HepG2 (cell line): ENCODE measurements around the gene SIRT6. TPM values are rescaled to one million over a fixed set of nuclear protein-coding genes. Genes with fewer than 3 reads are reported as not detected.
A peak's percentile ranks its signal among the peaks of the same experiment; 100 is the strongest.
"Not testable (repeated sequence)": the region's sequence is repeated elsewhere in the genome, so short reads cannot be mapped to it uniquely, and the experiment has no call there.

Source experiments
- ATAC-seq: fragments of 200-7000 bp; cut with Tn5 transposase; 3 replicates; pipeline ENCODE4 v1.9.1; 2020; ENCODE audit warnings: mild to moderate bottlenecking, moderate library complexity
- BruUV-seq: library from RNA; stranded (reverse); fragments of 400-500 nt; replicated peaks from 2 replicates; lab custom pipeline; 2021; lab: Mats Ljungman, UMichigan
- CTCF ChIA-PET: fragments of 300-600 bp; formaldehyde crosslinking; extraction: SDS; loops from one replicate; lab custom pipeline; 2021; ENCODE audit warnings: low total read pairs, inconsistent platforms, low intra/inter-chr PET ratio; lab: Yijun Ruan, JAX
- POLR2A ChIA-PET: fragments of 350-600 bp; sonication (Branson Sonifier 250); formaldehyde crosslinking; loops from one replicate; lab custom pipeline; 2020; ENCODE audit warnings: antibody characterized with exemption, inconsistent platforms; lab: Yijun Ruan, JAX
- DNase-seq: peaks from one replicate; pipeline ENCODE4 v3.0.0-alpha.2; 2015; ENCODE audit warnings: low spot score
- FAIRE-seq: peaks from 3 replicates; lab custom pipeline; 2011; peaks lifted over from hg19 to GRCh38; lab: Jason Lieb, UNC
- H2AFZ ChIP-seq: one replicate; pipeline ENCODE4 v1.6.1; 2011; ENCODE audit warnings: low read length, inconsistent platforms
- H3K27ac ChIP-seq: fragments of 300-600 bp; 3 replicates; pipeline ENCODE4 v1.8.0; 2011; ENCODE audit warnings: mixed run types, mild to moderate bottlenecking, mixed read lengths, low read length, inconsistent platforms; ENCODE audit not compliant: insufficient read depth; ENCODE audit errors: extremely low read length
- H3K27me3 ChIP-seq, 2 experiments: fragments of 200-600 bp in 1 of 2; 2 replicates in 1 of 2; 3 replicates in 1 of 2; pipeline versions ENCODE4 v1.6.0 to v1.8.0; 2011; ENCODE audit warnings: low read length in 2 of 2, mild to moderate bottlenecking in 2 of 2, moderate library complexity in 2 of 2, inconsistent platforms in 1 of 2; ENCODE audit not compliant: insufficient read depth in 2 of 2, control insufficient read depth in 1 of 2
- H3K36me3 ChIP-seq, 2 experiments: fragments of 200-600 bp in 1 of 2; replicated peaks in 1 of 2; 2 replicates in 1 of 2; 3 replicates in 1 of 2; pipeline versions ENCODE4 v1.5.1 to v1.8.0; 2011; ENCODE audit warnings: low read length in 2 of 2, inconsistent platforms in 1 of 2; ENCODE audit not compliant: insufficient read depth in 2 of 2, control insufficient read depth in 1 of 2
- H3K4me1 ChIP-seq: 2 replicates; pipeline ENCODE4 v1.5.1; 2012; ENCODE audit warnings: low read length, inconsistent platforms; ENCODE audit not compliant: insufficient read depth
- H3K4me2 ChIP-seq: 2 replicates; pipeline ENCODE4 v1.6.0; 2011; ENCODE audit warnings: low read depth, low read length, inconsistent platforms
- H3K4me3 ChIP-seq, 3 experiments: fragments of 200-600 bp in 1 of 3; sonication (generic), shearing (Covaris generic) in 1 of 3; replicated peaks in 1 of 3; 2 replicates each; pipeline ENCODE4 v1.5.1; 2011 to 2016; ENCODE audit warnings: low read length in 3 of 3, inconsistent platforms in 2 of 3, low read depth in 2 of 3, mild to moderate bottlenecking in 2 of 3, control low read depth in 1 of 3, mixed read lengths in 1 of 3; ENCODE audit not compliant: insufficient read depth in 1 of 3
- H3K79me2 ChIP-seq: one replicate; pipeline ENCODE4 v1.6.1; 2011; ENCODE audit warnings: low read length, inconsistent platforms; ENCODE audit not compliant: insufficient read depth
- H3K9ac ChIP-seq: 2 replicates; pipeline ENCODE4 v1.6.0; 2011; ENCODE audit warnings: mild to moderate bottlenecking, low read depth, low read length, inconsistent platforms; ENCODE audit not compliant: insufficient read depth
- H3K9me3 ChIP-seq: 2 replicates; pipeline ENCODE4 v1.5.1; 2012; ENCODE audit warnings: mild to moderate bottlenecking, low read length
- H4K20me1 ChIP-seq: 2 replicates; pipeline ENCODE4 v1.6.0; 2011; ENCODE audit warnings: inconsistent platforms, mild to moderate bottlenecking, low read length, moderate library complexity; ENCODE audit not compliant: insufficient read depth
- HNF4A ChIP-seq: sonication (generic); formaldehyde crosslinking; IDR thresholded peaks from 2 replicates; pipeline ENCODE4 v1.4.0; 2020; ENCODE audit warnings: missing genetic modification reagents
- HNF4G ChIP-seq, 2 experiments: sonication (generic) in 1 of 2; formaldehyde crosslinking in 1 of 2; IDR thresholded peaks; 2 replicates each; pipeline versions ENCODE4 v1.4.0 to v1.6.1; 2011 to 2020; ENCODE audit warnings: borderline replicate concordance in 2 of 2, low read depth in 2 of 2, mild to moderate bottlenecking in 2 of 2, low read length in 1 of 2, missing genetic modification reagents in 1 of 2, moderate library complexity in 1 of 2
- IKZF1 ChIP-seq: fragments of 450-650 bp; IDR thresholded peaks from 2 replicates; pipeline ENCODE4 v1.7.1; 2016
- IKZF4 ChIP-seq: sonication (generic); formaldehyde crosslinking; IDR thresholded peaks from 2 replicates; pipeline ENCODE4 v1.5.1; 2020; ENCODE audit warnings: borderline replicate concordance, mild to moderate bottlenecking, low read depth, missing genetic modification reagents; ENCODE audit errors: not compliant biosample characterization
- KDM3A ChIP-seq: IDR thresholded peaks from 2 replicates; pipeline ENCODE4 v1.6.1; 2018; ENCODE audit warnings: low read depth, missing compliant biosample characterization
- MLX ChIP-seq: IDR thresholded peaks from 2 replicates; pipeline ENCODE4 v1.6.1; 2016
- NR0B2 ChIP-seq: sonication (generic); formaldehyde crosslinking; IDR thresholded peaks from 2 replicates; pipeline ENCODE4 v1.4.0; 2020; ENCODE audit warnings: mild to moderate bottlenecking, missing genetic modification reagents
- PBX3 ChIP-seq: sonication (generic); formaldehyde crosslinking; IDR thresholded peaks from 2 replicates; pipeline ENCODE4 v1.8.1; 2023; ENCODE audit warnings: missing genetic modification reagents, inconsistent platforms, borderline replicate concordance
- RAD51 ChIP-seq: fragments of 450-650 bp; IDR thresholded peaks from 2 replicates; pipeline ENCODE4 v1.6.1; 2016; ENCODE audit warnings: borderline replicate concordance
- RARG ChIP-seq: sonication (generic); formaldehyde crosslinking; IDR thresholded peaks from 2 replicates; pipeline ENCODE4 v1.4.0; 2020; ENCODE audit warnings: low read depth, mild to moderate bottlenecking, missing genetic modification reagents
- ZBTB38 ChIP-seq: sonication (generic); formaldehyde crosslinking; IDR thresholded peaks from 2 replicates; pipeline ENCODE4 v1.5.1; 2020; ENCODE audit warnings: mild to moderate bottlenecking, missing genetic modification reagents
- ZMAT3 ChIP-seq: sonication (generic); formaldehyde crosslinking; conservative IDR thresholded peaks from 2 replicates; pipeline ENCODE4 v1.7.0; 2021; ENCODE audit warnings: missing genetic modification reagents
- ZNF160 ChIP-seq: sonication (generic); formaldehyde crosslinking; IDR thresholded peaks from 2 replicates; pipeline ENCODE4 v1.8.0; 2022; ENCODE audit warnings: mild to moderate bottlenecking, inconsistent platforms, missing genetic modification reagents
- ZNF772 ChIP-seq: sonication (generic); formaldehyde crosslinking; IDR thresholded peaks from 2 replicates; pipeline ENCODE4 v1.5.0; 2020; ENCODE audit warnings: mild to moderate bottlenecking, missing genetic modification reagents
- WGBS: methylation state at CpG from one replicate; pipeline ENCODE4 v1.1.6; 2017; ENCODE audit warnings: low lambda C conversion rate; 5-methylcytosine and 5-hydroxymethylcytosine counted together
- in situ Hi-C: cut with HindIII; loops from 2 replicates; pipeline ENCODE4 v1.10.0; 2017; ENCODE audit warnings: low pct_unique_long_range_greater_than_20kb; ENCODE audit not compliant: extremely low pct_ligation_motif_present
- intact Hi-C: fragments of 100-400 bp; cut with micrococcal nuclease; formaldehyde crosslinking; loops from one replicate; pipeline ENCODE4 v1.10.0; 2022; ENCODE audit not compliant: unreplicated experiment
- polyA plus RNA-seq, 8 experiments: library from polyadenylated mRNA; depleted of rRNA in 3 of 8; stranded (reverse) in 7 of 8; unstranded in 1 of 8; fragments of >200 nt; fragmentation: Illumina TruSeq in 4 of 8; extraction: Trizol in 4 of 8; gene quantifications; 2 replicates each; pipeline versions ENCODE4 v1.2.1 to v1.2.3, GENCODE V29; 2011 to 2016; ENCODE audit warnings: low read depth in 4 of 8, missing spikeins in 1 of 8, mixed read lengths in 1 of 8; ENCODE audit not compliant: insufficient read depth in 1 of 8
- total RNA-seq, 5 experiments: library from RNA; depleted of rRNA; stranded (reverse); fragments of >200 nt; fragmentation: Illumina TruSeq; extraction: Trizol; gene quantifications; 2 replicates each; pipeline ENCODE4 v1.2.3, GENCODE V29; 2016; ENCODE audit warnings: low read depth in 1 of 5

Gene SIRT6
- total and polyA plus RNA-seq, 2 of the 13 experiments (the other 11 are each of a cell fraction or from before 2014, with no cell fraction given): 11.0 to 18.4 TPM

GRCh38 chr19:4135386-4135785 lies 47.0 kb downstream of the SIRT6 start:
- H3K4me3 ChIP-seq, H3K4me2 ChIP-seq, H3K27ac ChIP-seq, BruUV-seq, H3K9ac ChIP-seq, H4K20me1 ChIP-seq, H3K27me3 ChIP-seq, ATAC-seq, H3K36me3 ChIP-seq, CTCF ChIA-PET, H3K79me2 ChIP-seq, FAIRE-seq, H2AFZ ChIP-seq, H3K9me3 ChIP-seq, in situ Hi-C loops, POLR2A ChIA-PET, DNase-seq: not testable (repeated sequence)
- H3K4me1 ChIP-seq: peaks cover 64% of the 10 kb centered on the region
- intact Hi-C loops: loop anchor here (10.0 kb wide), 1 partner anchor 131 kb away; the partner anchor contains the start of gene PIAS4
- WGBS: 93% methylated on average over 9 of the region's 9 CpGs

- DNase-seq (no peak), ATAC-seq (no peak), FAIRE-seq (no peak)
- Histone ChIP-seq H3K4me3 (no peak overlapping the region), H3K4me1 (peaks cover 62% of the 10 kb centered on the region), H3K4me2 (0 out of 2 replicates have a peak overlapping the region, but pooled peaks have one; percentile 29), H2AFZ (peak overlapping the region; percentile 32), H3K9ac (no peak overlapping the region), H3K9me3 (no peaks in the 10 kb centered on the region), H4K20me1 (no peaks in the 10 kb centered on the region), H3K27me3 (no peaks in the 10 kb centered on the region), H3K36me3 (no peaks in the 10 kb centered on the region), H3K27ac (no peak overlapping the region), H3K79me2 (no peaks in the 10 kb centered on the region)
- intact Hi-C loops: loop anchor here (10.0 kb wide), 1 partner anchor 130 kb away; the partner anchor contains the start of gene PIAS4
- CTCF ChIA-PET: no interaction called here
- WGBS: 43% methylated on average over 5 of the region's 6 CpGs
- in situ Hi-C loops: no loop called here
- no TSS peak for BruUV-seq
- POLR2A ChIA-PET: no interaction called here
- no peak for TF ChIP-seq HNF4G (IDR thresholded peaks at IDR 0.05; ENCODE audit: borderline replicate concordance, low read depth, low read length)
- no peak for TF ChIP-seq HNF4G (CRISPR knock-in tag; IDR thresholded peaks at IDR 0.05; ENCODE audit: borderline replicate concordance, low read depth)
- TF ChIP-seq PBX3: no peak
- TF ChIP-seq ZNF772 (CRISPR knock-in tag): no peak
- no peak for TF ChIP-seq NR0B2 (CRISPR knock-in tag)
- TF ChIP-seq RAD51: no peak
- no peak for TF ChIP-seq MLX
- TF ChIP-seq ZMAT3 (CRISPR knock-in tag): no peak
- TF ChIP-seq HNF4A (CRISPR knock-in tag): no peak
- TF ChIP-seq ZNF160: no peak
- TF ChIP-seq IKZF4 (CRISPR knock-in tag): no peak
- TF ChIP-seq KDM3A (CRISPR knock-in tag): no peak
- no peak for TF ChIP-seq RARG (CRISPR knock-in tag)
- no peak for TF ChIP-seq IKZF1
- no peak for TF ChIP-seq ZBTB38 (CRISPR knock-in tag)
Measured at GRCh38 chr19:4134351-4134750, 48.0 kb downstream of the SIRT6 start.
